Measurements from ENCODE around the gene CDC14B. TPM values are rescaled to one million over a fixed set of nuclear protein-coding genes. Genes with fewer than 3 reads are reported as not detected.

CDC14B gene
- total RNA-seq, 1 donor, result 7.6 TPM

- no peak overlapping the region for H3K4me3 ChIP-seq (ENCODE audit: low read length)
- H3K9me3 ChIP-seq (ENCODE audit: low read depth, low read length), result no peaks in the 10 kb centered on the region
- H3K4me1 ChIP-seq (ENCODE audit: insufficient read depth, low read length), result no peaks in the 10 kb centered on the region
- H3K27me3 ChIP-seq (ENCODE audit: insufficient read depth, low read length), result no peaks in the 10 kb centered on the region
Observed at GRCh38 chr9:96459268-96460007, 160.2 kb downstream of the CDC14B start.

- Histone ChIP-seq H3K27me3 (ENCODE audit: insufficient read depth, low read length) (no peaks in the 10 kb centered on the region), H3K9me3 (ENCODE audit: low read depth, low read length) (no peaks in the 10 kb centered on the region), H3K4me1 (ENCODE audit: insufficient read depth, low read length) (no peaks in the 10 kb centered on the region), H3K4me3 (ENCODE audit: low read length) (no peak overlapping the region)
Observed at GRCh38 chr9:96458226-96458625, 161.4 kb downstream of the CDC14B start.

GRCh38 chr9:96457266-96457665 is 162.4 kb downstream of the CDC14B start:
- no peak overlapping the region for H3K4me3 ChIP-seq (ENCODE audit: low read length)
- H3K27me3 ChIP-seq (ENCODE audit: insufficient read depth, low read length), result peaks cover 6% of the 10 kb centered on the region
- no peaks in the 10 kb centered on the region for H3K4me1 ChIP-seq (ENCODE audit: insufficient read depth, low read length)
- no peaks in the 10 kb centered on the region for H3K9me3 ChIP-seq (ENCODE audit: low read depth, low read length)

GRCh38 chr9:96453625-96454024 is 166.0 kb downstream of the CDC14B start:
- Histone ChIP-seq H3K27me3 (ENCODE audit: insufficient read depth, low read length) (peaks cover 29% of the 10 kb centered on the region), H3K9me3 (ENCODE audit: low read depth, low read length) (no peaks in the 10 kb centered on the region), H3K4me1 (ENCODE audit: insufficient read depth, low read length) (peaks cover 18% of the 10 kb centered on the region), H3K4me3 (ENCODE audit: low read length) (no peak overlapping the region)

- H3K27me3 ChIP-seq (ENCODE audit: insufficient read depth, low read length), result peaks cover 36% of the 10 kb centered on the region
- H3K9me3 ChIP-seq (ENCODE audit: low read depth, low read length), result no peaks in the 10 kb centered on the region
- peak overlapping the region; percentile 61 for H3K4me3 ChIP-seq (ENCODE audit: low read length)
- H3K4me1 ChIP-seq (ENCODE audit: insufficient read depth, low read length), result peaks cover 18% of the 10 kb centered on the region
Observed at GRCh38 chr9:96450613-96451528, 168.8 kb downstream of the CDC14B start.

Other genes with a start within 250 kb of the CDC14B start
- 19.1 TPM for gene SLC35D2, start 236.1 kb downstream of the CDC14B start, total RNA-seq
- 7.8 TPM for gene ZNF367, start 201.5 kb downstream of the CDC14B start, total RNA-seq
- gene HABP4, start 169.7 kb downstream of the CDC14B start, total RNA-seq, result 12.4 TPM
- gene PRXL2C, start 35.5 kb upstream of the CDC14B start, total RNA-seq, result 19.5 TPM
- gene ZNF510, start 158.2 kb upstream of the CDC14B start, total RNA-seq, result 15.6 TPM
- gene ZNF782, start 234.7 kb upstream of the CDC14B start, total RNA-seq, result 5.9 TPM

Data from mononuclear cell (primary cell).